H1 (cell line): Measurements from ENCODE around the gene SCPEP1. TPM values are rescaled to one million over a fixed set of nuclear protein-coding genes. Genes with fewer than 3 reads are reported as not detected.

Experiments used
- polyA plus RNA-seq, 7 experiments: library from polyadenylated mRNA; depleted of rRNA in 3 of 7; stranded (reverse) in 5 of 7; unstranded in 2 of 7; fragments of >200 nt in 5 of 7; fragments of 200-250 nt in 2 of 7; gene quantifications; 1 replicate in 5 of 7; 2 replicates in 1 of 7; 4 replicates in 1 of 7; pipeline versions ENCODE4 v1.2.1 to v1.2.3, GENCODE V29; 2011 to 2013; ENCODE audit warnings: missing spikeins in 2 of 7, mixed read lengths in 2 of 7
- total RNA-seq: library from RNA; stranded (reverse); fragmentation: NEBNext Ultra II Directional; extraction: Animal tissue kit (Norgen Biotek cat#: 25700); gene quantifications from 2 replicates; pipeline ENCODE4 v1.2.1, GENCODE V29; 2021
- TF ChIP-seq, protein P1 (sequence below): fragments of 300-600 bp; sonication (generic); IDR thresholded peaks from 2 replicates; pipeline ENCODE4 v1.7.1; 2012; ENCODE audit warnings: low read length, moderate library complexity, mild to moderate bottlenecking, inconsistent platforms; ENCODE audit not compliant: insufficient replicate concordance

The SCPEP1 gene
- total and polyA plus RNA-seq, 2 of the 8 experiments (the other 6 are each of a cell fraction or from before 2014, with no cell fraction given): 30.7 to 52.6 TPM

DNA sequence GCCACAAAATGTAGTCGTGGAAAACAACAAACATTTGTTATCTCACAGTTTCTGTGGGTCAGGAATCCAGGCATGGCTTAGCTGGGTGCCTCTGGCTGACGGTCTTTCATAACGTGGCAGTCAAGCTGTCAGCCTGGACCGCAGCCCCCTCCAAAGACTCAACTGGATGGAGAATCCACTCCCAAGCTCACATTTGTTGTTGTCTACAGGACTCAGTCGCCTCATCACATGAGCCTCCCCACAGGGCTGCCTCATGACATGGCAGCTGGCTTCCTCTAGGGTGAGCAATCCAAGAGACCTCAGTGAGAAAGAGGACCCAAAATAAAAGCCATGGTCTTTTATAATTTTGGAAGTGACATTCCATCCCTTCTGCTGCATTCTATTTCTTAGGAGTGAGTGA is 72.4 kb downstream of the SCPEP1 start (continued):
- TF ChIP-seq, protein P1, sequence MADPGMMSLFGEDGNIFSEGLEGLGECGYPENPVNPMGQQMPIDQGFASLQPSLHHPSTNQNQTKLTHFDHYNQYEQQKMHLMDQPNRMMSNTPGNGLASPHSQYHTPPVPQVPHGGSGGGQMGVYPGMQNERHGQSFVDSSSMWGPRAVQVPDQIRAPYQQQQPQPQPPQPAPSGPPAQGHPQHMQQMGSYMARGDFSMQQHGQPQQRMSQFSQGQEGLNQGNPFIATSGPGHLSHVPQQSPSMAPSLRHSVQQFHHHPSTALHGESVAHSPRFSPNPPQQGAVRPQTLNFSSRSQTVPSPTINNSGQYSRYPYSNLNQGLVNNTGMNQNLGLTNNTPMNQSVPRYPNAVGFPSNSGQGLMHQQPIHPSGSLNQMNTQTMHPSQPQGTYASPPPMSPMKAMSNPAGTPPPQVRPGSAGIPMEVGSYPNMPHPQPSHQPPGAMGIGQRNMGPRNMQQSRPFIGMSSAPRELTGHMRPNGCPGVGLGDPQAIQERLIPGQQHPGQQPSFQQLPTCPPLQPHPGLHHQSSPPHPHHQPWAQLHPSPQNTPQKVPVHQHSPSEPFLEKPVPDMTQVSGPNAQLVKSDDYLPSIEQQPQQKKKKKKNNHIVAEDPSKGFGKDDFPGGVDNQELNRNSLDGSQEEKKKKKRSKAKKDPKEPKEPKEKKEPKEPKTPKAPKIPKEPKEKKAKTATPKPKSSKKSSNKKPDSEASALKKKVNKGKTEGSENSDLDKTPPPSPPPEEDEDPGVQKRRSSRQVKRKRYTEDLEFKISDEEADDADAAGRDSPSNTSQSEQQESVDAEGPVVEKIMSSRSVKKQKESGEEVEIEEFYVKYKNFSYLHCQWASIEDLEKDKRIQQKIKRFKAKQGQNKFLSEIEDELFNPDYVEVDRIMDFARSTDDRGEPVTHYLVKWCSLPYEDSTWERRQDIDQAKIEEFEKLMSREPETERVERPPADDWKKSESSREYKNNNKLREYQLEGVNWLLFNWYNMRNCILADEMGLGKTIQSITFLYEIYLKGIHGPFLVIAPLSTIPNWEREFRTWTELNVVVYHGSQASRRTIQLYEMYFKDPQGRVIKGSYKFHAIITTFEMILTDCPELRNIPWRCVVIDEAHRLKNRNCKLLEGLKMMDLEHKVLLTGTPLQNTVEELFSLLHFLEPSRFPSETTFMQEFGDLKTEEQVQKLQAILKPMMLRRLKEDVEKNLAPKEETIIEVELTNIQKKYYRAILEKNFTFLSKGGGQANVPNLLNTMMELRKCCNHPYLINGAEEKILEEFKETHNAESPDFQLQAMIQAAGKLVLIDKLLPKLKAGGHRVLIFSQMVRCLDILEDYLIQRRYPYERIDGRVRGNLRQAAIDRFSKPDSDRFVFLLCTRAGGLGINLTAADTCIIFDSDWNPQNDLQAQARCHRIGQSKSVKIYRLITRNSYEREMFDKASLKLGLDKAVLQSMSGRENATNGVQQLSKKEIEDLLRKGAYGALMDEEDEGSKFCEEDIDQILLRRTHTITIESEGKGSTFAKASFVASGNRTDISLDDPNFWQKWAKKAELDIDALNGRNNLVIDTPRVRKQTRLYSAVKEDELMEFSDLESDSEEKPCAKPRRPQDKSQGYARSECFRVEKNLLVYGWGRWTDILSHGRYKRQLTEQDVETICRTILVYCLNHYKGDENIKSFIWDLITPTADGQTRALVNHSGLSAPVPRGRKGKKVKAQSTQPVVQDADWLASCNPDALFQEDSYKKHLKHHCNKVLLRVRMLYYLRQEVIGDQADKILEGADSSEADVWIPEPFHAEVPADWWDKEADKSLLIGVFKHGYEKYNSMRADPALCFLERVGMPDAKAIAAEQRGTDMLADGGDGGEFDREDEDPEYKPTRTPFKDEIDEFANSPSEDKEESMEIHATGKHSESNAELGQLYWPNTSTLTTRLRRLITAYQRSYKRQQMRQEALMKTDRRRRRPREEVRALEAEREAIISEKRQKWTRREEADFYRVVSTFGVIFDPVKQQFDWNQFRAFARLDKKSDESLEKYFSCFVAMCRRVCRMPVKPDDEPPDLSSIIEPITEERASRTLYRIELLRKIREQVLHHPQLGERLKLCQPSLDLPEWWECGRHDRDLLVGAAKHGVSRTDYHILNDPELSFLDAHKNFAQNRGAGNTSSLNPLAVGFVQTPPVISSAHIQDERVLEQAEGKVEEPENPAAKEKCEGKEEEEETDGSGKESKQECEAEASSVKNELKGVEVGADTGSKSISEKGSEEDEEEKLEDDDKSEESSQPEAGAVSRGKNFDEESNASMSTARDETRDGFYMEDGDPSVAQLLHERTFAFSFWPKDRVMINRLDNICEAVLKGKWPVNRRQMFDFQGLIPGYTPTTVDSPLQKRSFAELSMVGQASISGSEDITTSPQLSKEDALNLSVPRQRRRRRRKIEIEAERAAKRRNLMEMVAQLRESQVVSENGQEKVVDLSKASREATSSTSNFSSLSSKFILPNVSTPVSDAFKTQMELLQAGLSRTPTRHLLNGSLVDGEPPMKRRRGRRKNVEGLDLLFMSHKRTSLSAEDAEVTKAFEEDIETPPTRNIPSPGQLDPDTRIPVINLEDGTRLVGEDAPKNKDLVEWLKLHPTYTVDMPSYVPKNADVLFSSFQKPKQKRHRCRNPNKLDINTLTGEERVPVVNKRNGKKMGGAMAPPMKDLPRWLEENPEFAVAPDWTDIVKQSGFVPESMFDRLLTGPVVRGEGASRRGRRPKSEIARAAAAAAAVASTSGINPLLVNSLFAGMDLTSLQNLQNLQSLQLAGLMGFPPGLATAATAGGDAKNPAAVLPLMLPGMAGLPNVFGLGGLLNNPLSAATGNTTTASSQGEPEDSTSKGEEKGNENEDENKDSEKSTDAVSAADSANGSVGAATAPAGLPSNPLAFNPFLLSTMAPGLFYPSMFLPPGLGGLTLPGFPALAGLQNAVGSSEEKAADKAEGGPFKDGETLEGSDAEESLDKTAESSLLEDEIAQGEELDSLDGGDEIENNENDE: no peak
